ENCODE measurements around the gene CX3CR1. TPM values are rescaled to one million over a fixed set of nuclear protein-coding genes. Genes with fewer than 3 reads are reported as not detected.

The CX3CR1 gene
- total and polyA plus RNA-seq, 2 of the 4 experiments (the other 2 are of a cell fraction) = not detected

- no peak overlapping the region for H3K4ac ChIP-seq (ENCODE audit: low read depth, low read length)
- no peaks in the 10 kb centered on the region for H4K20me1 ChIP-seq (ENCODE audit: insufficient read depth, low read length)
- H3K4me2 ChIP-seq (ENCODE audit: low read depth, low read length) = no peak overlapping the region
- no peaks in the 10 kb centered on the region for H3K4me1 ChIP-seq (ENCODE audit: control insufficient read depth, insufficient read depth, low read length)
- ATAC-seq (ENCODE audit: low read depth) (no peak), DNase-seq (no peak)
- H3K18ac ChIP-seq (ENCODE audit: low read depth, low read length) = no peak overlapping the region
- no TSS peak for BruUV-seq (replicated peaks)
- H3K4me3 ChIP-seq (ENCODE audit: insufficient read depth, low read depth, low read length) = no peak overlapping the region
- POLR2A ChIA-PET (ENCODE audit: unreplicated experiment) = no interaction called here
- no peaks in the 10 kb centered on the region for H3K79me1 ChIP-seq (ENCODE audit: low read depth in 1 of 2, low read length in 2 of 2)
- H2BK20ac ChIP-seq (ENCODE audit: low read depth, low read length) = no peak overlapping the region
- no peak for TF ChIP-seq MXI1 (IDR thresholded peaks at IDR 0.05; ENCODE audit: borderline replicate concordance, low read depth, low read length)
- no peak for TF ChIP-seq RFX5 (IDR thresholded peaks at IDR 0.05; ENCODE audit: low read depth, low read length)
- no peak for TF ChIP-seq NFE2L2 (IDR thresholded peaks at IDR 0.05; ENCODE audit: low read depth, low read length)
- TF ChIP-seq MAFK (IDR thresholded peaks at IDR 0.05; ENCODE audit: low read depth, low read length) = no peak
- no peak for TF ChIP-seq CTCF (conservative IDR thresholded peaks at IDR 0.05; ENCODE audit: low read depth, low read length)
- TF ChIP-seq ELK1 (IDR thresholded peaks at IDR 0.05; ENCODE audit: borderline replicate concordance, low read depth, low read length) = no peak
- TF ChIP-seq SMC3 (IDR thresholded peaks at IDR 0.05; ENCODE audit: low read depth, low read length) = no peak
- no peak for TF ChIP-seq BHLHE40 (IDR thresholded peaks at IDR 0.05; ENCODE audit: low read depth, low read length)
- TF ChIP-seq FOS (IDR thresholded peaks at IDR 0.05; ENCODE audit: low read depth, low read length) = no peak
- no peak for TF ChIP-seq RCOR1 (IDR thresholded peaks at IDR 0.05; ENCODE audit: insufficient replicate concordance, low read length)
- no peak for TF ChIP-seq MAZ (IDR thresholded peaks at IDR 0.05; ENCODE audit: borderline replicate concordance, low read depth, low read length)
- no peak for TF ChIP-seq RAD21 (IDR thresholded peaks at IDR 0.05; ENCODE audit: low read length)
- H2AK9ac ChIP-seq (replicated peaks; ENCODE audit: low read depth, low read length, poor library complexity) = no peak overlapping the region
- no peak overlapping the region for H2BK120ac ChIP-seq (ENCODE audit: low read depth, low read length)
- H3K14ac ChIP-seq (replicated peaks; ENCODE audit: low read depth, low read length) = no peak overlapping the region
- H2BK5ac ChIP-seq (ENCODE audit: low read depth, low read length, poor library complexity, severe bottlenecking) = no peak overlapping the region
- H4K5ac ChIP-seq (ENCODE audit: low read depth, low read length) = no peak overlapping the region
- CTCF ChIA-PET = no interaction called here
- no peak overlapping the region for H2AK5ac ChIP-seq (ENCODE audit: low read depth, low read length)
- intact Hi-C loops (cut with micrococcal nuclease) = no loop called here
- no peaks in the 10 kb centered on the region for H3K36me3 ChIP-seq (ENCODE audit: control insufficient read depth, insufficient read depth, low read length)
- H3K27me3 ChIP-seq (ENCODE audit: control insufficient read depth, insufficient read depth, low read length) = no peaks in the 10 kb centered on the region
- no CpG with 5 or more reads among the region's 2 CpGs for WGBS, 2 experiments (ENCODE audit: extremely low coverage in 2 of 2, insufficient read length in 1 of 2)
- H2BK15ac ChIP-seq (ENCODE audit: low read depth, low read length) = no peak overlapping the region
- no peaks in the 10 kb centered on the region for H3K9me3 ChIP-seq (ENCODE audit: control insufficient read depth, insufficient read depth, low read length)
- H4K8ac ChIP-seq (ENCODE audit: low read depth in 2 of 2, low read length in 2 of 2) = no peak overlapping the region
- dilution Hi-C loops (cut with HindIII; ENCODE audit: low sequenced_read_pairs, unreplicated experiment) = no loop called here
- H3K9ac ChIP-seq (ENCODE audit: low read depth, low read length) = no peak overlapping the region
- no peak overlapping the region for H2AFZ ChIP-seq (replicated peaks; ENCODE audit: low read length, poor library complexity)
- in situ Hi-C loops (cut with MboI; ENCODE audit: low sequenced_read_pairs) = no loop called here
- no peak overlapping the region for H3K27ac ChIP-seq (ENCODE audit: insufficient read depth, low read length)
- H3K9me1 ChIP-seq (ENCODE audit: insufficient read depth, low read length) = no peaks in the 10 kb centered on the region
- no peak overlapping the region for H3K23ac ChIP-seq (ENCODE audit: low read depth, low read length)
- H3K56ac ChIP-seq (ENCODE audit: extremely low read depth, insufficient read depth, low read length) = no peak overlapping the region
- no peak overlapping the region for H4K91ac ChIP-seq (ENCODE audit: insufficient read depth, low read depth, low read length)
These were observed 37.8 kb upstream of the CX3CR1 start for GRCh38 chr3:39317571-39318169.
